ENCODE results near the gene VPS8.

DNA sequence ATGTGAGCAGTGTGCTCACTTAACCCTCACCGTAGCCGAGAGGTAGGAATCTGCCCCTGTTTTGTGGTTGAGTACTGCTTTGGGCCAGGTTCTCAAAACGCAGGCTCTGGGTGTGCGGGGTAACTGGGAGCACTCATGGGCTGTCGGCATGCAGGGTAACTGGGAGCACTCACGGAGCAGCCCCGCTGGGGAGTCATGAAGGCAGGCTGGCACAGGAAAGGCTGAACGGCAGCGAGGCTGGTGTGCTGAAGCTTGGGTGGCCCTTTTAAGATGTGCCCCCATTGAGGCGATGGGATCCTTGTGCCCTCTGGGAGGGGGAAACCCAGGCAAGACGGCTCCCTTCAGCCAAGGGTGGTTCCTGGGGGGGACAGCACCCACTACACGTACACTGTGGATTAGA, 44.6 kb upstream of the VPS8 start:
- TF ChIP-seq, protein P1, sequence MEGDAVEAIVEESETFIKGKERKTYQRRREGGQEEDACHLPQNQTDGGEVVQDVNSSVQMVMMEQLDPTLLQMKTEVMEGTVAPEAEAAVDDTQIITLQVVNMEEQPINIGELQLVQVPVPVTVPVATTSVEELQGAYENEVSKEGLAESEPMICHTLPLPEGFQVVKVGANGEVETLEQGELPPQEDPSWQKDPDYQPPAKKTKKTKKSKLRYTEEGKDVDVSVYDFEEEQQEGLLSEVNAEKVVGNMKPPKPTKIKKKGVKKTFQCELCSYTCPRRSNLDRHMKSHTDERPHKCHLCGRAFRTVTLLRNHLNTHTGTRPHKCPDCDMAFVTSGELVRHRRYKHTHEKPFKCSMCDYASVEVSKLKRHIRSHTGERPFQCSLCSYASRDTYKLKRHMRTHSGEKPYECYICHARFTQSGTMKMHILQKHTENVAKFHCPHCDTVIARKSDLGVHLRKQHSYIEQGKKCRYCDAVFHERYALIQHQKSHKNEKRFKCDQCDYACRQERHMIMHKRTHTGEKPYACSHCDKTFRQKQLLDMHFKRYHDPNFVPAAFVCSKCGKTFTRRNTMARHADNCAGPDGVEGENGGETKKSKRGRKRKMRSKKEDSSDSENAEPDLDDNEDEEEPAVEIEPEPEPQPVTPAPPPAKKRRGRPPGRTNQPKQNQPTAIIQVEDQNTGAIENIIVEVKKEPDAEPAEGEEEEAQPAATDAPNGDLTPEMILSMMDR (IDR thresholded peaks at IDR 0.05), result no peak
- no peak for TF ChIP-seq POLR2A (IDR thresholded peaks at IDR 0.05)

Data from heart left ventricle (tissue), 13 donors.